Panc1 (cell line): Measurements from ENCODE around the gene SHROOM3. TPM values are rescaled to one million over a fixed set of nuclear protein-coding genes. Genes with fewer than 3 reads are reported as not detected.
A peak's percentile ranks its signal among the peaks of the same experiment; 100 is the strongest.

Source experiments
- ATAC-seq: fragments of 200-7000 bp; cut with Tn5 transposase; 2 replicates; pipeline ENCODE4 v1.9.1; 2020; ENCODE audit warnings: mild to moderate bottlenecking, moderate library complexity
- BruUV-seq: library from RNA; stranded (reverse); fragments of 400-500 nt; replicated peaks from 2 replicates; lab custom pipeline; 2021; lab: Mats Ljungman, UMichigan
- CTCF ChIA-PET: fragments of 300-600 bp; sonication (Branson Sonifier 250); formaldehyde crosslinking; loops from one replicate; lab custom pipeline; 2022; ENCODE audit warnings: antibody characterized with exemption; lab: Charles Lee
- POLR2A ChIA-PET: fragments of 300-600 bp; sonication (Branson Sonifier 250); formaldehyde crosslinking; loops from one replicate; lab custom pipeline; 2022; ENCODE audit warnings: antibody characterized with exemption; lab: Charles Lee
- DNase-seq: peaks from one replicate; pipeline ENCODE4 v3.0.0-alpha.2; 2010; ENCODE audit warnings: low read depth, low spot score
- H3K27ac ChIP-seq: 2 replicates; pipeline ENCODE4 v1.5.1; 2011; ENCODE audit warnings: mild to moderate bottlenecking, low read length, inconsistent platforms
- H3K27me3 ChIP-seq: fragments of 200-500 bp; sonication (Bioruptor generic); 2 replicates; pipeline ENCODE4 v1.6.0; 2014; ENCODE audit warnings: low read length, inconsistent platforms; ENCODE audit not compliant: control insufficient read depth, insufficient read depth
- H3K36me3 ChIP-seq: fragments of 200-500 bp; sonication (Bioruptor generic); 2 replicates; pipeline ENCODE4 v1.5.1; 2014; ENCODE audit warnings: inconsistent platforms, mild to moderate bottlenecking, low read length, moderate library complexity; ENCODE audit not compliant: control insufficient read depth, insufficient read depth
- H3K4me1 ChIP-seq: 2 replicates; pipeline ENCODE4 v1.5.1; 2011; ENCODE audit warnings: inconsistent platforms, mild to moderate bottlenecking, low read length, moderate library complexity; ENCODE audit not compliant: control insufficient read depth, insufficient read depth
- H3K4me3 ChIP-seq, 2 experiments: 2 replicates each; pipeline ENCODE4 v1.5.1; 2011 to 2012; ENCODE audit warnings: low read depth in 2 of 2, low read length in 2 of 2, mild to moderate bottlenecking in 2 of 2, inconsistent platforms in 1 of 2, moderate library complexity in 1 of 2
- H3K9me3 ChIP-seq: fragments of 200-500 bp; sonication (Bioruptor generic); 2 replicates; pipeline ENCODE4 v1.5.1; 2014; ENCODE audit warnings: low read depth, mild to moderate bottlenecking, inconsistent platforms, low read length, moderate library complexity; ENCODE audit not compliant: control insufficient read depth, insufficient read depth
- CTCF ChIP-seq: fragments of 450-650 bp; IDR thresholded peaks from 2 replicates; pipeline ENCODE4 v1.5.1; 2017; ENCODE audit warnings: mild to moderate bottlenecking
- POLR2AphosphoS5 ChIP-seq: IDR thresholded peaks from 2 replicates; pipeline ENCODE4 v1.6.1; 2012; ENCODE audit warnings: mild to moderate bottlenecking, low read depth, low read length, moderate library complexity
- SIN3A ChIP-seq: IDR thresholded peaks from 2 replicates; pipeline ENCODE4 v1.6.1; 2012; ENCODE audit warnings: low read depth, mild to moderate bottlenecking, low read length, moderate library complexity, borderline replicate concordance; ENCODE audit not compliant: insufficient read depth
- TCF7L2 ChIP-seq: IDR thresholded peaks from 2 replicates; pipeline ENCODE4 v1.6.1; 2011; ENCODE audit warnings: mild to moderate bottlenecking, low read depth, low read length, inconsistent platforms
- in situ Hi-C: cut with HindIII; loops from 2 replicates; pipeline ENCODE4 v1.10.0; 2016; ENCODE audit warnings: low sequenced_read_pairs, low pct_unique_long_range_greater_than_20kb
- intact Hi-C: fragments of 100-400 bp; cut with micrococcal nuclease; formaldehyde crosslinking; loops from one replicate; pipeline ENCODE4 v1.10.0; 2022; ENCODE audit not compliant: unreplicated experiment
- total RNA-seq: library from RNA; stranded (reverse); gene quantifications from one replicate; pipeline ENCODE4 v1.2.1, GENCODE V29; 2021; ENCODE audit not compliant: unreplicated experiment
- TF ChIP-seq, protein P1 (sequence below), 2 experiments: IDR thresholded peaks; 2 replicates each; pipeline ENCODE4 v1.6.1; 2011 to 2012; ENCODE audit warnings: low read depth in 2 of 2, control low read depth in 1 of 2, low read length in 1 of 2, mild to moderate bottlenecking in 1 of 2, moderate library complexity in 1 of 2; ENCODE audit not compliant: insufficient read depth in 1 of 2

Gene SHROOM3
- total RNA-seq, 1 experiment from 2014 or later = 7.2 TPM

DNA sequence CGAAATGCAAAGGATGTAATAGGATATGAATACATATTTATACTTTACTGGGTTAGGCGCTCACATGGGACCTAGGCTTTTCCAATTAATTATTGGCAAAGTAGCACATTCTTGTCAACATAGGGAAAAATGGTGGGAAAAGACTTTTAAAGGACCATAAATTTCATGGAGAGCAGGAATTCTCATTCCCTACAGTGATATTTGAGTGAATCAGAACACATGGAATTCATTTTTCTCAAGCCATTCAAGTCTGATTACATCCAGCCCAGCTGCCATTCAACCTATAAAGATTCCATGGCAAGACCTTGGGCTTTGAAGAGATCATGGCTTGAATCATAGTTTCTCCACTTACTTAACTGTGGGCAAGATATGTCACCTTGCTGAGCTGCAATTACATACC lies 312.5 kb downstream of the SHROOM3 start:
- H3K9me3 ChIP-seq = peaks cover 3% of the 10 kb centered on the region; the same call in 1 of the 2 replicates
- ChIA-PET CTCF (no interaction called here), POLR2A (no interaction called here)
- no peaks in the 10 kb centered on the region for H3K4me1 ChIP-seq
- no peak for DNase-seq
- no peaks in the 10 kb centered on the region for H3K27me3 ChIP-seq
- H3K4me3 ChIP-seq = no peak overlapping the region
- H3K27ac ChIP-seq = no peak overlapping the region
- no peaks in the 10 kb centered on the region for H3K36me3 ChIP-seq
- intact Hi-C loops = no loop called here
- no peak for ATAC-seq
- TF ChIP-seq CTCF = no peak
- no peak for TF ChIP-seq TCF7L2
- TF ChIP-seq, protein P1, sequence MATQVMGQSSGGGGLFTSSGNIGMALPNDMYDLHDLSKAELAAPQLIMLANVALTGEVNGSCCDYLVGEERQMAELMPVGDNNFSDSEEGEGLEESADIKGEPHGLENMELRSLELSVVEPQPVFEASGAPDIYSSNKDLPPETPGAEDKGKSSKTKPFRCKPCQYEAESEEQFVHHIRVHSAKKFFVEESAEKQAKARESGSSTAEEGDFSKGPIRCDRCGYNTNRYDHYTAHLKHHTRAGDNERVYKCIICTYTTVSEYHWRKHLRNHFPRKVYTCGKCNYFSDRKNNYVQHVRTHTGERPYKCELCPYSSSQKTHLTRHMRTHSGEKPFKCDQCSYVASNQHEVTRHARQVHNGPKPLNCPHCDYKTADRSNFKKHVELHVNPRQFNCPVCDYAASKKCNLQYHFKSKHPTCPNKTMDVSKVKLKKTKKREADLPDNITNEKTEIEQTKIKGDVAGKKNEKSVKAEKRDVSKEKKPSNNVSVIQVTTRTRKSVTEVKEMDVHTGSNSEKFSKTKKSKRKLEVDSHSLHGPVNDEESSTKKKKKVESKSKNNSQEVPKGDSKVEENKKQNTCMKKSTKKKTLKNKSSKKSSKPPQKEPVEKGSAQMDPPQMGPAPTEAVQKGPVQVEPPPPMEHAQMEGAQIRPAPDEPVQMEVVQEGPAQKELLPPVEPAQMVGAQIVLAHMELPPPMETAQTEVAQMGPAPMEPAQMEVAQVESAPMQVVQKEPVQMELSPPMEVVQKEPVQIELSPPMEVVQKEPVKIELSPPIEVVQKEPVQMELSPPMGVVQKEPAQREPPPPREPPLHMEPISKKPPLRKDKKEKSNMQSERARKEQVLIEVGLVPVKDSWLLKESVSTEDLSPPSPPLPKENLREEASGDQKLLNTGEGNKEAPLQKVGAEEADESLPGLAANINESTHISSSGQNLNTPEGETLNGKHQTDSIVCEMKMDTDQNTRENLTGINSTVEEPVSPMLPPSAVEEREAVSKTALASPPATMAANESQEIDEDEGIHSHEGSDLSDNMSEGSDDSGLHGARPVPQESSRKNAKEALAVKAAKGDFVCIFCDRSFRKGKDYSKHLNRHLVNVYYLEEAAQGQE (IDR thresholded peaks at IDR 0.05; ENCODE audit: insufficient read depth in 1 of 2, low read depth in 2 of 2, low read length in 1 of 2) = no peak
- TF ChIP-seq POLR2AphosphoS5 = no peak
- TF ChIP-seq SIN3A = no peak
- in situ Hi-C loops = no loop called here
- BruUV-seq = no TSS peak

DNA sequence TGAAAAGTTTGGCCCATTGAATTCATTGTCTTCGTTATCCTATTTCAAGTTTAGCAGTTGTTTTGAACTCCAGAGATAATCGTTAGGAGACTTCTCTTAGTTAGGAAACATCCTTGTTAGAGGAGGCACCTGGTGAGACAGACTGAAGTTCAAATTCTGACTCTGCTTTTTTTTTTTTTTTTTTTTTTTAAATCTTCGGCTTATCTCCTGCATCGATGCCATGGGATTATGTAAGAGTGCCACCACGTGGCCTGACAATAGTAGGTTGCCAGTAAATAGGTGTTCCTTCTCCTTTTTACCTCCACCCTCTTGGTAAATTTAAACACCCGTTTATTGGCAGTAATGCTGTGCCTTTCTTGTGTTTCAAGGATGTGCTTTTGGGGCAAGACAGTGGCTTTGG lies 313.6 kb downstream of the SHROOM3 start:
- ChIA-PET POLR2A (no interaction called here), CTCF (no interaction called here)
- no peak for ATAC-seq
- H3K36me3 ChIP-seq = no peaks in the 10 kb centered on the region
- no peaks in the 10 kb centered on the region for H3K27me3 ChIP-seq
- no peak overlapping the region for H3K27ac ChIP-seq
- peaks cover 3% of the 10 kb centered on the region; the same call in 1 of the 2 replicates for H3K9me3 ChIP-seq
- in situ Hi-C loops (no loop called here), intact Hi-C loops (loop anchor here (1.0 kb wide), 1 partner anchor 237 kb away; no protein-coding TSS in a partner anchor)
- TF ChIP-seq CTCF = peak; percentile 66
- TF ChIP-seq POLR2AphosphoS5 = no peak
- H3K4me1 ChIP-seq = no peaks in the 10 kb centered on the region; the same call in 1 of the 2 replicates
- BruUV-seq = no TSS peak
- DNase-seq = no peak
- H3K4me3 ChIP-seq = no peak overlapping the region
